Stomach (tissue), 4 donors: ENCODE results near the gene TOM1L1.

ENCODE experiments used
- CTCF ChIP-seq, 7 experiments: fragments of 450-650 bp in 4 of 7; fragments of 200-600 bp in 3 of 7; sonication (generic) in 3 of 7; IDR thresholded peaks; one replicate each; pipeline ENCODE4 v1.5.1; 2016 to 2019; ENCODE audit warnings: antibody characterized with exemption in 7 of 7, control low read depth in 2 of 7, mild to moderate bottlenecking in 1 of 7
- POLR2A ChIP-seq, 4 donors: fragments of 450-650 bp; IDR thresholded peaks; one replicate each; pipeline ENCODE4 v1.6.1; 2016; ENCODE audit warnings: antibody characterized with exemption in 4 of 4, control low read depth in 2 of 4, mild to moderate bottlenecking in 1 of 4, moderate library complexity in 1 of 4
- POLR2AphosphoS5 ChIP-seq, 3 donors: sonication (generic); formaldehyde crosslinking; IDR thresholded peaks; one replicate each; pipeline ENCODE4 v1.6.1; 2016; ENCODE audit warnings: antibody characterized with exemption in 3 of 3

GRCh38 chr17:54899721-54900456 is 763 bp upstream of the TOM1L1 start:
- no peak for TF ChIP-seq CTCF (IDR thresholded peaks at IDR 0.05)
- no peak for TF ChIP-seq POLR2AphosphoS5 (IDR thresholded peaks at IDR 0.05)
- no peak for TF ChIP-seq POLR2A (IDR thresholded peaks at IDR 0.05)
